ENCODE measurements around the gene WNT9A. TPM values are rescaled to one million over a fixed set of nuclear protein-coding genes. Genes with fewer than 3 reads are reported as not detected.

WNT9A gene
- total RNA-seq, 3 donors from 2014 or later (not counting 1 experiment from before 2014, with no cell fraction given): not detected

DNA sequence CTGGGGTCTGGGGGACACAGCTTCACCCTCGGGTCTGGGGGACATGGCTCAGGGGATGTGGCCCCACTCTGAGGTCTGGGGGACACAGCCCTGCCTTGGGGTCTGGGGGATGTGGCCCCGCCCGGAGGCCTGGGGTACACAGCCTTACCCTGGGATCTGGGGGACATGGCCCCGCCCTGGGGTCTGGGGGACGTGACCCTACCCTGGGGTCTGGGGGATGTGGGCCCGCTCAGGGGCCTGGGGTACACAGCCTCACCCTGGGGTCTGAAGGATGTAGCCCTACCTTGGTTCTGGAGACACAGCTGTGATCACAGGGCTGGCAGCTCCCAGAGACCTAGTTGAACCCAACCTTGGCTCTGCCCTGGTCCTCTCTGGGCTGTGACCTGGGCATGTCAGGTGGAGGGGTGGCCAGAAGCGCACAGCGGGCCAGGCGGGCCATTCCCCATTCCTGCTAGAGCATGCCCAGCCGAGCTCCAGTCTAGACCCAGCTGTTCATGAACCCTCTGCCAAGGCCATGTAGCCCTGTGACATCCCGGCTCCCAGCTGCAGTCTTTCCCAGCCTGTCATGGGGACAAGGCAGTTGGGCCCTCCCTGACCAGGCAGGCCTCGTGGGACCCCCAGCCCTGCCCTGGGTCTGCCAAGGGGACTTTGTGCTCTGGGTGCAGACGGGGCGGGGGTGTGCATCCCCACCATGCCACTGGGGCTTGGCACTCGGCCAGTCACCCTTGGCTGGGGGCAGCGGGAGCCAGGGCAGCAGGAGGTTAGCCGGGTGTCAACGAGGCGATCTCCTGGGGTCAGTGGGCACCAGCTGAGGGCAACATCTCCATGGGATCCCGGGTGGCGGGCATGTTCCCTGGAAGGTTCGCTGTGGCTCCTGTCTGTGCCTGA lies 43.9 kb downstream of the WNT9A start:
- no peaks in the 10 kb centered on the region for H3K9me3 ChIP-seq (ENCODE audit: control insufficient read depth, insufficient read depth, low read length)
- Mint-ChIP-seq H3K27me3 (ENCODE audit: low read depth in 2 of 2) (peaks cover 6 to 7% of the 10 kb centered on the region in 2 donors), H3K27ac (no peak overlapping the region), H3K4me3 (no peak overlapping the region), H3K4me1 (peaks cover 0 to 18% of the 10 kb centered on the region in 2 donors), H3K9me3 (no peaks in the 10 kb centered on the region), H3K36me3 (no peaks in the 10 kb centered on the region)
- no peaks in the 10 kb centered on the region for H3K4me1 ChIP-seq (ENCODE audit: control insufficient read depth, insufficient read depth, low read length)
- DNase-seq (no peak), ATAC-seq (no peak)
- intact Hi-C loops (cut with micrococcal nuclease): no loop called here
- H3K36me3 ChIP-seq (ENCODE audit: control insufficient read depth, insufficient read depth, low read length): no peaks in the 10 kb centered on the region
- no peak overlapping the region for H3K27ac ChIP-seq (ENCODE audit: low read length)
- no peak overlapping the region for H3K4me3 ChIP-seq (ENCODE audit: low read length)
- no peaks in the 10 kb centered on the region for H3K27me3 ChIP-seq (ENCODE audit: control insufficient read depth, insufficient read depth, low read length)
- WGBS (ENCODE audit: insufficient coverage): 89% methylated on average over 22 of the region's 22 CpGs
- TF ChIP-seq, protein P1, sequence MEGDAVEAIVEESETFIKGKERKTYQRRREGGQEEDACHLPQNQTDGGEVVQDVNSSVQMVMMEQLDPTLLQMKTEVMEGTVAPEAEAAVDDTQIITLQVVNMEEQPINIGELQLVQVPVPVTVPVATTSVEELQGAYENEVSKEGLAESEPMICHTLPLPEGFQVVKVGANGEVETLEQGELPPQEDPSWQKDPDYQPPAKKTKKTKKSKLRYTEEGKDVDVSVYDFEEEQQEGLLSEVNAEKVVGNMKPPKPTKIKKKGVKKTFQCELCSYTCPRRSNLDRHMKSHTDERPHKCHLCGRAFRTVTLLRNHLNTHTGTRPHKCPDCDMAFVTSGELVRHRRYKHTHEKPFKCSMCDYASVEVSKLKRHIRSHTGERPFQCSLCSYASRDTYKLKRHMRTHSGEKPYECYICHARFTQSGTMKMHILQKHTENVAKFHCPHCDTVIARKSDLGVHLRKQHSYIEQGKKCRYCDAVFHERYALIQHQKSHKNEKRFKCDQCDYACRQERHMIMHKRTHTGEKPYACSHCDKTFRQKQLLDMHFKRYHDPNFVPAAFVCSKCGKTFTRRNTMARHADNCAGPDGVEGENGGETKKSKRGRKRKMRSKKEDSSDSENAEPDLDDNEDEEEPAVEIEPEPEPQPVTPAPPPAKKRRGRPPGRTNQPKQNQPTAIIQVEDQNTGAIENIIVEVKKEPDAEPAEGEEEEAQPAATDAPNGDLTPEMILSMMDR (IDR thresholded peaks at IDR 0.05): no peak

DNA sequence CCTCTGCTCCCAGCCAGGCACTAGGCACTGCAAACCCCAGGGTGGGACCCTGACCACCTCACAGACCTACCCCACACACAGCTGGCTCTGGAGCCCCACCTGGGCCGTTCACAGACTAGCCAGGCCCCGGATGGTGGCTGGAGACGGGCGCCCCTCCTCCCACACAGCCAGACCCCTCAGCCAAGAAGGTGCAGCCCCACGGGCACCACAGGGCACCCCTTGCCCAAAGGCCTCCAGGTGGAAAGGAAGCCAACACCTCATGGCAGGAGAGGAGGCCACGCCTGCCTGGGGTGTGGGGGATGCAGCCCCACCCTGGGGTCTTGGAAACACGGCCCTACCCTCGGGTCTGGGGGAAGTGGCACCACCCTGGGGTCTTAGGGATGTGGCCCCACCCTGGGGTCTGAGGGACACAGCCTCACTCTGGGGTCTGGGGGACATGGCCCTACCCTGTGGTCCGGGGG lies 44.6 kb downstream of the WNT9A start:
- intact Hi-C loops (cut with micrococcal nuclease): no loop called here
- Histone ChIP-seq H3K4me1 (ENCODE audit: control insufficient read depth, insufficient read depth, low read length) (peaks cover 7% of the 10 kb centered on the region), H3K9me3 (ENCODE audit: control insufficient read depth, insufficient read depth, low read length) (no peaks in the 10 kb centered on the region), H3K4me3 (ENCODE audit: low read length) (no peak overlapping the region), H3K36me3 (ENCODE audit: control insufficient read depth, insufficient read depth, low read length) (no peaks in the 10 kb centered on the region), H3K27me3 (ENCODE audit: control insufficient read depth, insufficient read depth, low read length) (no peaks in the 10 kb centered on the region), H3K27ac (ENCODE audit: low read length) (no peak overlapping the region)
- peaks cover 0 to 6% of the 10 kb centered on the region in 2 donors for H3K27me3 Mint-ChIP-seq (ENCODE audit: low read depth in 2 of 2)
- DNase-seq: no peak
- WGBS (ENCODE audit: insufficient coverage): 89% methylated on average over 9 of the region's 9 CpGs
- no peaks in the 10 kb centered on the region for H3K36me3 Mint-ChIP-seq
- H3K4me1 Mint-ChIP-seq: peaks cover 7 to 26% of the 10 kb centered on the region in 2 donors
- H3K9me3 Mint-ChIP-seq: no peaks in the 10 kb centered on the region
- TF ChIP-seq, protein P1 (IDR thresholded peaks at IDR 0.05): no peak
- H3K27ac Mint-ChIP-seq: no peak overlapping the region
- no peak overlapping the region for H3K4me3 Mint-ChIP-seq
- no peak for ATAC-seq

DNA sequence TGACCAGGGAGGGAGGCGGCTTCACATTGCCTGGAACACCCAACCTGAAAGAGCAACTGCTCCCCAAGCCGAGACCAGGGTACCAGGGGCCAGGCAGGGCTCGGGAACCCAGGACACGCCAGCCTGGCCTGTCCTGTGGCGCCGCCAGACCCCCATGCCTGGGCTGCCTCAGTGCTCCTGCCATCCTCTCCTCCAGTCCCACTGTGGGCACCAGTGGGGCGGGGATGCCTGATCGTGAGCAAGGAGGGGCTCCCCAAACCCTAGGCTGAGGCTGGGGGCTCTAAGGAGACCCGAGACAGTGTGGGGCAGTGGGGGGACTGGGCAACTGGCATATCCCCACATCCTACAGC lies 45.1 kb downstream of the WNT9A start:
- WGBS (ENCODE audit: insufficient coverage): 94% methylated on average over 7 of the region's 9 CpGs
- H3K4me1 Mint-ChIP-seq: peaks cover 10 to 31% of the 10 kb centered on the region in 2 donors
- DNase-seq: no peak

More for the DNA sequence above, 45.1 kb downstream of the WNT9A start:
- Mint-ChIP-seq H3K4me3 (no peak overlapping the region), H3K27ac (no peak overlapping the region), H3K9me3 (no peaks in the 10 kb centered on the region), H3K27me3 (ENCODE audit: low read depth in 2 of 2) (peaks cover 0 to 6% of the 10 kb centered on the region in 2 donors), H3K36me3 (no peaks in the 10 kb centered on the region)
- ATAC-seq: no peak
- H3K27ac ChIP-seq (ENCODE audit: low read length): no peak overlapping the region
- H3K4me1 ChIP-seq (ENCODE audit: control insufficient read depth, insufficient read depth, low read length): peaks cover 9% of the 10 kb centered on the region
- H3K9me3 ChIP-seq (ENCODE audit: control insufficient read depth, insufficient read depth, low read length): no peaks in the 10 kb centered on the region
- intact Hi-C loops (cut with micrococcal nuclease): no loop called here
- no peak overlapping the region for H3K4me3 ChIP-seq (ENCODE audit: low read length)
- no peaks in the 10 kb centered on the region for H3K36me3 ChIP-seq (ENCODE audit: control insufficient read depth, insufficient read depth, low read length)
- TF ChIP-seq, protein P1 (IDR thresholded peaks at IDR 0.05): no peak
- no peaks in the 10 kb centered on the region for H3K27me3 ChIP-seq (ENCODE audit: control insufficient read depth, insufficient read depth, low read length)

Measured in natural killer cell (primary cell).